H9 (cell line): Measurements from ENCODE around the gene OTOS. TPM values are rescaled to one million over a fixed set of nuclear protein-coding genes. Genes with fewer than 3 reads are reported as not detected.

Experiments
- DNase-seq: peaks from one replicate; pipeline ENCODE4 v3.0.0-alpha.2; 2017
- H2AFZ ChIP-seq: one replicate; pipeline ENCODE4 v1.6.1; 2013; ENCODE audit warnings: mild to moderate bottlenecking, low read length, control low read depth, moderate library complexity
- H2AK5ac ChIP-seq: 2 replicates; pipeline ENCODE4 v1.6.1; 2013; ENCODE audit warnings: low read length, control low read depth, mixed read lengths; ENCODE audit not compliant: insufficient read length
- H2BK120ac ChIP-seq: one replicate; pipeline ENCODE4 v1.6.1; 2013; ENCODE audit warnings: low read depth, mild to moderate bottlenecking, low read length, control low read depth, inconsistent platforms; ENCODE audit not compliant: poor library complexity, severe bottlenecking
- H2BK12ac ChIP-seq: 2 replicates; pipeline ENCODE4 v1.6.1; 2013; ENCODE audit warnings: low read length, control low read depth, mixed read lengths, low read depth; ENCODE audit not compliant: insufficient read length
- H2BK15ac ChIP-seq: 2 replicates; pipeline ENCODE4 v1.6.1; 2013; ENCODE audit warnings: low read depth, low read length, control low read depth
- H2BK20ac ChIP-seq: one replicate; pipeline ENCODE4 v1.6.1; 2013; ENCODE audit warnings: low read depth, mild to moderate bottlenecking, low read length, control low read depth, inconsistent platforms; ENCODE audit not compliant: poor library complexity, severe bottlenecking
- H2BK5ac ChIP-seq: 2 replicates; pipeline ENCODE4 v1.6.1; 2013; ENCODE audit warnings: low read length, control low read depth, mixed read lengths; ENCODE audit not compliant: insufficient read length
- H3K14ac ChIP-seq: 2 replicates; pipeline ENCODE4 v1.6.1; 2013; ENCODE audit warnings: low read length, control low read depth; ENCODE audit not compliant: insufficient read depth
- H3K18ac ChIP-seq: 2 replicates; pipeline ENCODE4 v1.6.1; 2013; ENCODE audit warnings: low read depth, mild to moderate bottlenecking, mixed read lengths, low read length, control low read depth; ENCODE audit not compliant: insufficient read length
- H3K23ac ChIP-seq: 2 replicates; pipeline ENCODE4 v1.6.1; 2013; ENCODE audit warnings: low read length, control low read depth, mixed read lengths, low read depth; ENCODE audit not compliant: insufficient read length
- H3K23me2 ChIP-seq: 2 replicates; pipeline ENCODE4 v1.6.1; 2013; ENCODE audit warnings: low read depth, mild to moderate bottlenecking, mixed read lengths, low read length, control low read depth; ENCODE audit not compliant: insufficient read length, poor library complexity, severe bottlenecking
- H3K27ac ChIP-seq: 2 replicates; pipeline ENCODE4 v1.5.1; 2013; ENCODE audit warnings: low read length, control low read depth, mixed read lengths, low read depth; ENCODE audit not compliant: insufficient read length
- H3K27me3 ChIP-seq: 2 replicates; pipeline ENCODE4 v1.6.1; 2013; ENCODE audit warnings: low read length, control low read depth, inconsistent platforms; ENCODE audit not compliant: insufficient read depth
- H3K4ac ChIP-seq: 2 replicates; pipeline ENCODE4 v1.6.1; 2013; ENCODE audit warnings: low read depth, mild to moderate bottlenecking, control low read depth, inconsistent platforms, low read length, moderate library complexity
- H3K4me1 ChIP-seq: 2 replicates; pipeline ENCODE4 v1.6.1; 2013; ENCODE audit warnings: low read length, control low read depth, inconsistent platforms; ENCODE audit not compliant: insufficient read depth
- H3K4me2 ChIP-seq: 2 replicates; pipeline ENCODE4 v1.6.1; 2013; ENCODE audit warnings: low read length, control low read depth, mixed read lengths; ENCODE audit not compliant: insufficient read length, insufficient read depth
- H3K56ac ChIP-seq: 2 replicates; pipeline ENCODE4 v1.6.1; 2013; ENCODE audit warnings: low read depth, mild to moderate bottlenecking, mixed read lengths, low read length, control low read depth; ENCODE audit not compliant: insufficient read length
- H3K79me1 ChIP-seq: 2 replicates; pipeline ENCODE4 v1.6.1; 2013; ENCODE audit warnings: low read depth, mild to moderate bottlenecking, moderate library complexity, low read length, control low read depth, inconsistent platforms; ENCODE audit not compliant: insufficient read depth, poor library complexity, severe bottlenecking
- H3K79me2 ChIP-seq: 2 replicates; pipeline ENCODE4 v1.6.1; 2013; ENCODE audit warnings: low read length, control low read depth, inconsistent platforms; ENCODE audit not compliant: insufficient read depth
- H3K9ac ChIP-seq: 2 replicates; pipeline ENCODE4 v1.6.1; 2013; ENCODE audit warnings: low read length, control low read depth, mixed read lengths; ENCODE audit not compliant: insufficient read length; ENCODE audit errors: extremely low read depth
- H3K9me3 ChIP-seq: one replicate; pipeline ENCODE4 v1.6.1; 2013; ENCODE audit warnings: low read depth, low read length, inconsistent platforms; ENCODE audit not compliant: control insufficient read depth
- H3T11ph ChIP-seq: one replicate; pipeline ENCODE4 v1.6.1; 2013; ENCODE audit warnings: mild to moderate bottlenecking, low read length, control low read depth, inconsistent platforms
- H4K20me1 ChIP-seq: one replicate; pipeline ENCODE4 v1.6.1; 2013; ENCODE audit not compliant: control insufficient read depth, insufficient read length, insufficient read depth
- H4K5ac ChIP-seq: 2 replicates; pipeline ENCODE4 v1.6.1; 2013; ENCODE audit warnings: low read depth, mild to moderate bottlenecking, mixed read lengths, low read length, control low read depth; ENCODE audit not compliant: insufficient read length
- H4K8ac ChIP-seq: replicated peaks from 2 replicates; pipeline ENCODE4 v1.6.1; 2013; ENCODE audit warnings: low read length, control low read depth, mixed read lengths, low read depth; ENCODE audit not compliant: insufficient read length
- H4K91ac ChIP-seq: 2 replicates; pipeline ENCODE4 v1.6.1; 2013; ENCODE audit warnings: low read depth, mild to moderate bottlenecking, moderate library complexity, mixed read lengths, low read length, control low read depth; ENCODE audit not compliant: insufficient read length
- H3K27ac Mint-ChIP-seq, 3 experiments: 2 replicates in 2 of 3; 3 replicates in 1 of 3; pipeline ENCODE4 v1.8.0; 2020 to 2021; ENCODE audit warnings: mixed read lengths in 3 of 3, mild to moderate bottlenecking in 1 of 3, moderate library complexity in 1 of 3
- H3K27me3 Mint-ChIP-seq: 2 replicates; pipeline ENCODE4 v1.8.0; 2021; ENCODE audit warnings: low read depth, mild to moderate bottlenecking, moderate library complexity, mixed read lengths
- H3K36me3 Mint-ChIP-seq, 3 experiments: 2 replicates in 2 of 3; 3 replicates in 1 of 3; pipeline ENCODE4 v1.8.0; 2020 to 2021; ENCODE audit warnings: low read depth in 3 of 3, mixed read lengths in 3 of 3; ENCODE audit not compliant: insufficient read depth in 1 of 3
- H3K4me1 Mint-ChIP-seq, 2 experiments: 2 replicates each; pipeline ENCODE4 v1.8.0; 2020; ENCODE audit warnings: mixed read lengths in 2 of 2
- H3K4me3 Mint-ChIP-seq, 2 experiments: 2 replicates in 1 of 2; 3 replicates in 1 of 2; pipeline ENCODE4 v1.8.0; 2020 to 2021; ENCODE audit warnings: mild to moderate bottlenecking in 2 of 2, mixed read lengths in 2 of 2, moderate library complexity in 1 of 2
- H3K9me3 Mint-ChIP-seq, 2 experiments: 2 replicates in 1 of 2; 3 replicates in 1 of 2; pipeline ENCODE4 v1.8.0; 2020; ENCODE audit warnings: mild to moderate bottlenecking in 2 of 2, mixed read lengths in 2 of 2, moderate library complexity in 1 of 2
- CTCF ChIP-seq: fragments of 200-600 bp; sonication (generic); conservative IDR thresholded peaks from 3 replicates; pipeline ENCODE4 v1.8.0; 2021; ENCODE audit warnings: antibody characterized with exemption, mild to moderate bottlenecking
- WGBS: extraction: QIAGEN DNeasy Blood & Tissue Kit; methylation state at CpG from one replicate; pipeline ENCODE4 v1.1.7; 2013; ENCODE audit warnings: missing lambda C conversion rate, low lambda C conversion rate, mixed read lengths; ENCODE audit not compliant: insufficient read length; ENCODE audit errors: extremely low coverage; 5-methylcytosine and 5-hydroxymethylcytosine counted together
- total RNA-seq: library from RNA; stranded (reverse); gene quantifications from 2 replicates; pipeline ENCODE4 v1.2.1, GENCODE V29; 2021

OTOS gene
- total RNA-seq, 1 experiment from 2014 or later = not detected

- H2AK5ac ChIP-seq = no peak overlapping the region
- H3K56ac ChIP-seq = no peak overlapping the region
- H3K4me1 ChIP-seq = no peaks in the 10 kb centered on the region
- H2BK5ac ChIP-seq = no peak overlapping the region
- no peak overlapping the region for H3K27ac ChIP-seq
- Mint-ChIP-seq H3K36me3 (peaks cover 41 to 77% (median 71%) of the 10 kb centered on the region in 3 experiments), H3K9me3 (no peaks in the 10 kb centered on the region), H3K4me1 (peaks cover 4% of the 10 kb centered on the region in 2 experiments; a peak in 3 of 4 replicates), H3K4me3 (no peak overlapping the region), H3K27ac (no peak overlapping the region), H3K27me3 (no peaks in the 10 kb centered on the region; the same call in 1 of the 2 replicates)
- H3K9ac ChIP-seq = no peak overlapping the region
- H4K8ac ChIP-seq = no peak overlapping the region
- H3T11ph ChIP-seq = no peak overlapping the region
- H3K23me2 ChIP-seq = no peaks in the 10 kb centered on the region
- no peaks in the 10 kb centered on the region for H4K20me1 ChIP-seq
- no peak overlapping the region for H2BK15ac ChIP-seq
- peak; percentile 5 for DNase-seq
- no peak overlapping the region for H3K23ac ChIP-seq
- no peaks in the 10 kb centered on the region for H3K79me1 ChIP-seq
- no peak overlapping the region for H4K5ac ChIP-seq
- TF ChIP-seq CTCF = no peak
- H3K4ac ChIP-seq = no peak overlapping the region
- no peak overlapping the region for H2BK12ac ChIP-seq
- H2BK20ac ChIP-seq = no peak overlapping the region
- no peaks in the 10 kb centered on the region for H3K9me3 ChIP-seq
- peaks cover 4% of the 10 kb centered on the region; the same call in 1 of the 2 replicates for H3K79me2 ChIP-seq
- no peak overlapping the region for H3K14ac ChIP-seq
- no peak overlapping the region for H2AFZ ChIP-seq
- no peak overlapping the region for H3K4me2 ChIP-seq
- H4K91ac ChIP-seq = no peak overlapping the region
- no peaks in the 10 kb centered on the region for H3K27me3 ChIP-seq
- H2BK120ac ChIP-seq = no peak overlapping the region
- H3K18ac ChIP-seq = no peak overlapping the region
- WGBS = no CpG with 5 or more reads among the region's 22 CpGs
Observed at GRCh38 chr2:240129731-240130392, 10.6 kb downstream of the OTOS start.
